ENCODE results near the gene KRTAP3-2. TPM values are rescaled to one million over a fixed set of nuclear protein-coding genes. Genes with fewer than 3 reads are reported as not detected.

KRTAP3-2 gene
- polyA plus RNA-seq, 3 donors, result not detected

DNA sequence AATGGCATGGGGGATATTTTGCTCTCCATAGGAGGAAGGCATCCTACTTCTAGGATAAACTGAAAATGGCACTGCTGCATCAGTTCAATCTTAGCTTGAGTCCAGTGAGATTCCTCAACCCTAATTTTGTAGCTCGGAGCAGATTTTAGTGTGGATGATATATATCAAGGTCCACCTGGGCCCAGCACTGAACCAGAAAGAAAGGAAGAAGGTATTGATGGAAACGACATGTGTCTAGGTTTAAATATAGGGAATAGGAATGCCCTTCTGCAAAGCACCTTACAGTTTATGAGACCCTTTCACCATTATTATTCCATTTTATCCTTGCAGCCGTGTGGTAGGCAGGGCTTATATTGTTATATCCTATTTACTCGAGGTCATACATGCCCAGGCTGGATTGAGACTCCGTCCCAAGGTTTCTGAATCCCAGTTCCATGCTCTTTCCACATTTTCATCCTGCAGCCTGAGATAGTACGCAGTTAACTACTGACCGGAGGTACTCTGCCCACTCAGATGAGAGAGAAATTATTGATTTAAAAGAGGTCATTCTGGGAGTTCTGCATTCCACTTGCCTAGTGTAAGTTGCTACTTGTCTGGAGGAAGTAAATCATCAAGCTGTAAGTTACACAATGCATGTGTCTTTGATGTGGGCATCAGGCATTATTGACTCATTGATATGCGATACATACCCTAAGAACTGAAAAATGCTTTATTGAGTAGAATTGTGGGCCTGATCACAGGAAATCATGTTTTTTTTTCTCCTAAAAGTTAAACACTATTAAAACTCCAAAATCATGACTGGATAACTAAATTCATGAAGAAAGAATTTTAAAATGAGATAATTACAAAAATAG is 43.1 kb downstream of the KRTAP3-2 start:
- Mint-ChIP-seq H3K36me3 (no peaks in the 10 kb centered on the region), H3K27ac (no peak overlapping the region), H3K4me1 (peaks cover 13% of the 10 kb centered on the region), H3K27me3 (ENCODE audit: low read depth in 3 of 3) (peaks cover 5 to 19% (median 14%) of the 10 kb centered on the region in 3 donors), H3K9me3 (no peaks in the 10 kb centered on the region), H3K4me3 (no peak overlapping the region)
- WGBS (ENCODE audit: insufficient coverage), result 100% methylated on average over 1 of the region's 8 CpGs
- H3K9me3 ChIP-seq (replicated peaks in 1 of 2; ENCODE audit: control insufficient read depth in 1 of 2, insufficient read depth in 1 of 2, low read length in 2 of 2), result no peaks in the 10 kb centered on the region
- peak in 1 of 3 donors; percentile 45 for DNase-seq
- H3K9ac ChIP-seq (ENCODE audit: insufficient read depth, low read length, poor library complexity, severe bottlenecking), result no peak overlapping the region
- peaks cover 2 to 6% of the 10 kb centered on the region in 2 donors for H3K27me3 ChIP-seq (ENCODE audit: control insufficient read depth in 2 of 2, insufficient read depth in 2 of 2, low read length in 2 of 2)
- no peak overlapping the region for H3K27ac ChIP-seq (ENCODE audit: low read depth in 1 of 2, low read length in 2 of 2)
- intact Hi-C loops (cut with micrococcal nuclease), result no loop called here
- H3K4me3 ChIP-seq (replicated peaks in 1 of 3; ENCODE audit: low read depth in 2 of 3, low read length in 3 of 3), result no peak overlapping the region
- H3K79me2 ChIP-seq (ENCODE audit: insufficient read depth, low read length), result no peaks in the 10 kb centered on the region
- H2AFZ ChIP-seq (ENCODE audit: insufficient read depth, low read depth, low read length, poor library complexity, severe bottlenecking), result no peak overlapping the region
- H4K20me1 ChIP-seq (ENCODE audit: insufficient read depth, low read length), result no peaks in the 10 kb centered on the region
- no peak overlapping the region for H3K4me2 ChIP-seq (replicated peaks; ENCODE audit: extremely low read depth, low read length, poor library complexity, severe bottlenecking)
- H3K36me3 ChIP-seq (replicated peaks in 1 of 2; ENCODE audit: control insufficient read depth in 1 of 2, insufficient read depth in 2 of 2, low read length in 2 of 2), result no peaks in the 10 kb centered on the region
- peaks cover 0 to 9% of the 10 kb centered on the region in 2 donors for H3K4me1 ChIP-seq (ENCODE audit: control insufficient read depth in 1 of 2, insufficient read depth in 2 of 2, low read length in 2 of 2)
- TF ChIP-seq, protein P1, sequence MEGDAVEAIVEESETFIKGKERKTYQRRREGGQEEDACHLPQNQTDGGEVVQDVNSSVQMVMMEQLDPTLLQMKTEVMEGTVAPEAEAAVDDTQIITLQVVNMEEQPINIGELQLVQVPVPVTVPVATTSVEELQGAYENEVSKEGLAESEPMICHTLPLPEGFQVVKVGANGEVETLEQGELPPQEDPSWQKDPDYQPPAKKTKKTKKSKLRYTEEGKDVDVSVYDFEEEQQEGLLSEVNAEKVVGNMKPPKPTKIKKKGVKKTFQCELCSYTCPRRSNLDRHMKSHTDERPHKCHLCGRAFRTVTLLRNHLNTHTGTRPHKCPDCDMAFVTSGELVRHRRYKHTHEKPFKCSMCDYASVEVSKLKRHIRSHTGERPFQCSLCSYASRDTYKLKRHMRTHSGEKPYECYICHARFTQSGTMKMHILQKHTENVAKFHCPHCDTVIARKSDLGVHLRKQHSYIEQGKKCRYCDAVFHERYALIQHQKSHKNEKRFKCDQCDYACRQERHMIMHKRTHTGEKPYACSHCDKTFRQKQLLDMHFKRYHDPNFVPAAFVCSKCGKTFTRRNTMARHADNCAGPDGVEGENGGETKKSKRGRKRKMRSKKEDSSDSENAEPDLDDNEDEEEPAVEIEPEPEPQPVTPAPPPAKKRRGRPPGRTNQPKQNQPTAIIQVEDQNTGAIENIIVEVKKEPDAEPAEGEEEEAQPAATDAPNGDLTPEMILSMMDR (IDR thresholded peaks at IDR 0.05), result no peak

DNA sequence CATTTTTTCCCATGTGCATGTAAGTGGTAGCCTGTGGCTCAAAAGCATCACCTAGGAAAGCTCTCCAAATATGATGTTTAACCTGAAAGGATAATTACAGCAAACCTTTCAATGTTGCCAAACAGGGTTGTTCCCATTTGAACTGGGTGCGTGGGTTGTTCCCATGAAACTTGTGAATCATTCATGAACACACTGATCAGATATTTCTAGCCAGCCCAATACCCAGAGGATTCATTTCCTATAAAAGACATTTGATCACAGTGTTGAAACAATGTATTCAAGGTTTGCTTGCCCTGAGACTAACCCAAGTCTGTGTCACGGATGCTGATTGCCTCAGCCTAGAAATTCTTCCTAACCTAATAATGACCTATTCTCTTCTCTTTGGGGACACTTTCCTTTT is 45.8 kb downstream of the KRTAP3-2 start:
- Mint-ChIP-seq H3K4me3 (no peak overlapping the region), H3K27me3 (ENCODE audit: low read depth in 3 of 3) (peaks cover 13 to 38% (median 22%) of the 10 kb centered on the region in 3 donors), H3K27ac (no peak overlapping the region), H3K4me1 (peaks cover 10% of the 10 kb centered on the region), H3K9me3 (peaks cover 0 to 2% (median 0%) of the 10 kb centered on the region in 7 donors), H3K36me3 (no peaks in the 10 kb centered on the region)
- TF ChIP-seq, protein P1 (IDR thresholded peaks at IDR 0.05), result no peak
- DNase-seq, result peak in 1 of 3 donors; percentile 42
- H3K4me2 ChIP-seq (replicated peaks; ENCODE audit: extremely low read depth, low read length, poor library complexity, severe bottlenecking), result no peak overlapping the region
- peaks cover 5 to 14% of the 10 kb centered on the region in 2 donors for H3K27me3 ChIP-seq (ENCODE audit: control insufficient read depth in 2 of 2, insufficient read depth in 2 of 2, low read length in 2 of 2)
- H3K9ac ChIP-seq (ENCODE audit: insufficient read depth, low read length, poor library complexity, severe bottlenecking), result no peak overlapping the region
- H3K4me1 ChIP-seq (ENCODE audit: control insufficient read depth in 1 of 2, insufficient read depth in 2 of 2, low read length in 2 of 2), result peaks cover 0 to 9% of the 10 kb centered on the region in 2 donors
- no peaks in the 10 kb centered on the region for H3K79me2 ChIP-seq (ENCODE audit: insufficient read depth, low read length)
- no CpG with 5 or more reads among the region's 2 CpGs for WGBS (ENCODE audit: insufficient coverage)
- H3K36me3 ChIP-seq (replicated peaks in 1 of 2; ENCODE audit: control insufficient read depth in 1 of 2, insufficient read depth in 2 of 2, low read length in 2 of 2), result no peaks in the 10 kb centered on the region
- intact Hi-C loops (cut with micrococcal nuclease), result no loop called here
- no peak overlapping the region for H2AFZ ChIP-seq (ENCODE audit: insufficient read depth, low read depth, low read length, poor library complexity, severe bottlenecking)
- H3K4me3 ChIP-seq (replicated peaks in 1 of 3; ENCODE audit: low read depth in 2 of 3, low read length in 3 of 3), result no peak overlapping the region
- no peak overlapping the region for H3K27ac ChIP-seq (ENCODE audit: low read depth in 1 of 2, low read length in 2 of 2)
- no peaks in the 10 kb centered on the region for H3K9me3 ChIP-seq (replicated peaks in 1 of 2; ENCODE audit: control insufficient read depth in 1 of 2, insufficient read depth in 1 of 2, low read length in 2 of 2)
- no peaks in the 10 kb centered on the region for H4K20me1 ChIP-seq (ENCODE audit: insufficient read depth, low read length)
